ENCODE data around the gene ZDHHC9. TPM values are rescaled to one million over a fixed set of nuclear protein-coding genes. Genes with fewer than 3 reads are reported as not detected.

The ZDHHC9 gene
- total and polyA plus RNA-seq, 2 of the 4 experiments (the other 2 are of a cell fraction), result 17.7 to 28.4 TPM

DNA sequence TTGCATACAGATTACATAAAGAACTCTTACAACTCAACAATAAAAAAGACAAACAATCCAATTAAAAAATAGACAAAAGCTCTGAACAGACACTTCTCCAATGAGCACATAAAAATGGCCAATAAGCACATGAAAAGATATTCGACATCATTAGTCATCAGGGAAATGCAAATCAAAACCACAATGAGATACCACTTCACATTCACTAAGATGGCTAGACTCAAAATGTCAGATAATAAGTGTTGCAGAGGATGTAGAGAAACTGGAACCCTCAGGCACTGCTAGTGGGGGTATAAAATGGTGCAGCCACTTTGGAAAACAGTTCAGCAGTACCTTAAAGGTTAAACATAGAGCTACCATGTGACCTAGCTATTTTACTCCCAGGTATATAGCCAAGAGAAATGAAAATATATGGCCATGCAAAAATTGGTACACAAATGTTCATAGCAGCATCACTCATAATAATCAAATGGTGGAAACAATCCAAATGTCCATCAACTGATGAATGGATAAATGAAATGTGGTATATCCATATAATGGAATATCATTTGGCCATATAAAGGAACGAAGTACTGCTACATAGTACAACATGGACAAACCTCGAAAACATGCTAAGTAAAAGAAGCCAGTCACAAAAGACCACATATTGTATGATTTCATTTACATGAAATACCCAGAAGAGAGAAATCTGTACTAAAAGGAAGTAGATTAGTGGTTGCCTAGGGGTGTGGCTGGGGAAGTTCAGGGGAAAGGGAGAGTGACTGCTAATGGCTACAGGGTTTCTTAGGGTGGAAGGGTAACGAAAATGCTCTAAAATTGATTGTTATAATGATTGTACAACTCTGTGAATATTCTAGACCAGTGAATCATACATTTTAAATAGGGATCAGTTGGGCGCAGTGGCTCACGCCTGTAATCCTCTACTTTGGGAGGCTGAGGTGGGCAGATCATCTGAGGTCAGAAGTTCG is 34.6 kb downstream of the ZDHHC9 start:
- WGBS, 2 experiments (ENCODE audit: extremely low coverage in 2 of 2, insufficient read length in 1 of 2), result no CpG with 5 or more reads among the region's 7 CpGs
- ChIA-PET CTCF (no interaction called here), POLR2A (ENCODE audit: unreplicated experiment) (no interaction called here)
- H3K9me1 ChIP-seq (ENCODE audit: insufficient read depth, low read length), result no peaks in the 10 kb centered on the region
- no peak overlapping the region for H3K4me2 ChIP-seq (ENCODE audit: low read depth, low read length)
- H3K4ac ChIP-seq (ENCODE audit: low read depth, low read length), result no peak overlapping the region
- H3K18ac ChIP-seq (ENCODE audit: low read depth, low read length), result no peak overlapping the region
- H2BK5ac ChIP-seq (ENCODE audit: low read depth, low read length, poor library complexity, severe bottlenecking), result no peak overlapping the region
- H3K4me3 ChIP-seq (ENCODE audit: insufficient read depth, low read depth, low read length), result no peak overlapping the region
- H3K14ac ChIP-seq (replicated peaks; ENCODE audit: low read depth, low read length), result no peak overlapping the region
- dilution Hi-C loops (cut with HindIII; ENCODE audit: low sequenced_read_pairs, unreplicated experiment) (no loop called here), in situ Hi-C loops (cut with MboI; ENCODE audit: low sequenced_read_pairs) (no loop called here), intact Hi-C loops (cut with micrococcal nuclease) (no loop called here)
- no peak overlapping the region for H3K56ac ChIP-seq (ENCODE audit: extremely low read depth, insufficient read depth, low read length)
- peaks cover 2% of the 10 kb centered on the region; the same call in 1 of the 2 replicates for H3K27me3 ChIP-seq (ENCODE audit: control insufficient read depth, insufficient read depth, low read length)
- no peak overlapping the region for H3K9ac ChIP-seq (ENCODE audit: low read depth, low read length)
- H3K9me3 ChIP-seq (ENCODE audit: control insufficient read depth, insufficient read depth, low read length), result no peaks in the 10 kb centered on the region
- no peak overlapping the region for H4K8ac ChIP-seq (ENCODE audit: low read depth in 2 of 2, low read length in 2 of 2)
- H2AK9ac ChIP-seq (replicated peaks; ENCODE audit: low read depth, low read length, poor library complexity), result no peak overlapping the region
- no peak overlapping the region for H4K5ac ChIP-seq (ENCODE audit: low read depth, low read length)
- no peaks in the 10 kb centered on the region for H3K4me1 ChIP-seq (ENCODE audit: control insufficient read depth, insufficient read depth, low read length)
- no peak for ATAC-seq (ENCODE audit: low read depth)
- H2BK15ac ChIP-seq (ENCODE audit: low read depth, low read length), result no peak overlapping the region
- H3K79me1 ChIP-seq (ENCODE audit: low read depth in 1 of 2, low read length in 2 of 2), result no peaks in the 10 kb centered on the region; a peak in 1 of 4 replicates
- no peak overlapping the region for H2AK5ac ChIP-seq (ENCODE audit: low read depth, low read length)
- H2AFZ ChIP-seq (replicated peaks; ENCODE audit: low read length, poor library complexity), result no peak overlapping the region
- H4K91ac ChIP-seq (ENCODE audit: insufficient read depth, low read depth, low read length), result no peak overlapping the region
- H3K36me3 ChIP-seq (ENCODE audit: control insufficient read depth, insufficient read depth, low read length), result peaks cover 19% of the 10 kb centered on the region
- DNase-seq, result no peak
- H3K23ac ChIP-seq (ENCODE audit: low read depth, low read length), result no peak overlapping the region
- no peaks in the 10 kb centered on the region for H4K20me1 ChIP-seq (ENCODE audit: insufficient read depth, low read length)
- no peak overlapping the region for H2BK20ac ChIP-seq (ENCODE audit: low read depth, low read length)
- no peak overlapping the region for H2BK120ac ChIP-seq (ENCODE audit: low read depth, low read length)
- H3K27ac ChIP-seq (ENCODE audit: insufficient read depth, low read length), result no peak overlapping the region
- no TSS peak for BruUV-seq (replicated peaks)
- TF ChIP-seq, protein P1, sequence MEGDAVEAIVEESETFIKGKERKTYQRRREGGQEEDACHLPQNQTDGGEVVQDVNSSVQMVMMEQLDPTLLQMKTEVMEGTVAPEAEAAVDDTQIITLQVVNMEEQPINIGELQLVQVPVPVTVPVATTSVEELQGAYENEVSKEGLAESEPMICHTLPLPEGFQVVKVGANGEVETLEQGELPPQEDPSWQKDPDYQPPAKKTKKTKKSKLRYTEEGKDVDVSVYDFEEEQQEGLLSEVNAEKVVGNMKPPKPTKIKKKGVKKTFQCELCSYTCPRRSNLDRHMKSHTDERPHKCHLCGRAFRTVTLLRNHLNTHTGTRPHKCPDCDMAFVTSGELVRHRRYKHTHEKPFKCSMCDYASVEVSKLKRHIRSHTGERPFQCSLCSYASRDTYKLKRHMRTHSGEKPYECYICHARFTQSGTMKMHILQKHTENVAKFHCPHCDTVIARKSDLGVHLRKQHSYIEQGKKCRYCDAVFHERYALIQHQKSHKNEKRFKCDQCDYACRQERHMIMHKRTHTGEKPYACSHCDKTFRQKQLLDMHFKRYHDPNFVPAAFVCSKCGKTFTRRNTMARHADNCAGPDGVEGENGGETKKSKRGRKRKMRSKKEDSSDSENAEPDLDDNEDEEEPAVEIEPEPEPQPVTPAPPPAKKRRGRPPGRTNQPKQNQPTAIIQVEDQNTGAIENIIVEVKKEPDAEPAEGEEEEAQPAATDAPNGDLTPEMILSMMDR (conservative IDR thresholded peaks at IDR 0.05; ENCODE audit: low read depth, low read length), result no peak
- TF ChIP-seq POLR2A (IDR thresholded peaks at IDR 0.05; ENCODE audit: low read depth, low read length) (no peak), RFX5 (IDR thresholded peaks at IDR 0.05; ENCODE audit: low read depth, low read length) (no peak), MAZ (IDR thresholded peaks at IDR 0.05; ENCODE audit: borderline replicate concordance, low read depth, low read length) (no peak), FOS (IDR thresholded peaks at IDR 0.05; ENCODE audit: low read depth, low read length) (no peak), RAD21 (IDR thresholded peaks at IDR 0.05; ENCODE audit: low read length) (no peak), MAFK (IDR thresholded peaks at IDR 0.05; ENCODE audit: low read depth, low read length) (no peak), CEBPB (IDR thresholded peaks at IDR 0.05; ENCODE audit: low read depth, low read length) (no peak), BHLHE40 (IDR thresholded peaks at IDR 0.05; ENCODE audit: low read depth, low read length) (no peak), RCOR1 (IDR thresholded peaks at IDR 0.05; ENCODE audit: insufficient replicate concordance, low read length) (no peak), CHD1 (IDR thresholded peaks at IDR 0.05; ENCODE audit: low read depth, low read length) (no peak), MXI1 (IDR thresholded peaks at IDR 0.05; ENCODE audit: borderline replicate concordance, low read depth, low read length) (no peak), SMC3 (IDR thresholded peaks at IDR 0.05; ENCODE audit: low read depth, low read length) (no peak)
- TF ChIP-seq, protein P2, sequence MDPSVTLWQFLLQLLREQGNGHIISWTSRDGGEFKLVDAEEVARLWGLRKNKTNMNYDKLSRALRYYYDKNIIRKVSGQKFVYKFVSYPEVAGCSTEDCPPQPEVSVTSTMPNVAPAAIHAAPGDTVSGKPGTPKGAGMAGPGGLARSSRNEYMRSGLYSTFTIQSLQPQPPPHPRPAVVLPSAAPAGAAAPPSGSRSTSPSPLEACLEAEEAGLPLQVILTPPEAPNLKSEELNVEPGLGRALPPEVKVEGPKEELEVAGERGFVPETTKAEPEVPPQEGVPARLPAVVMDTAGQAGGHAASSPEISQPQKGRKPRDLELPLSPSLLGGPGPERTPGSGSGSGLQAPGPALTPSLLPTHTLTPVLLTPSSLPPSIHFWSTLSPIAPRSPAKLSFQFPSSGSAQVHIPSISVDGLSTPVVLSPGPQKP (IDR thresholded peaks at IDR 0.05; ENCODE audit: borderline replicate concordance, low read depth, low read length), result no peak
- TF ChIP-seq, protein P3, sequence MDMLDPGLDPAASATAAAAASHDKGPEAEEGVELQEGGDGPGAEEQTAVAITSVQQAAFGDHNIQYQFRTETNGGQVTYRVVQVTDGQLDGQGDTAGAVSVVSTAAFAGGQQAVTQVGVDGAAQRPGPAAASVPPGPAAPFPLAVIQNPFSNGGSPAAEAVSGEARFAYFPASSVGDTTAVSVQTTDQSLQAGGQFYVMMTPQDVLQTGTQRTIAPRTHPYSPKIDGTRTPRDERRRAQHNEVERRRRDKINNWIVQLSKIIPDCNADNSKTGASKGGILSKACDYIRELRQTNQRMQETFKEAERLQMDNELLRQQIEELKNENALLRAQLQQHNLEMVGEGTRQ (IDR thresholded peaks at IDR 0.05; ENCODE audit: low read depth, low read length), result no peak

All from IMR-90 (cell line).